HCEC 1CT (cell line): Measurements from ENCODE around the gene CDH23.

ENCODE experiments used
- DNase-seq: peaks from one replicate; pipeline ENCODE4 v3.0.0-alpha.2; 2017

CDH23 gene

DNA sequence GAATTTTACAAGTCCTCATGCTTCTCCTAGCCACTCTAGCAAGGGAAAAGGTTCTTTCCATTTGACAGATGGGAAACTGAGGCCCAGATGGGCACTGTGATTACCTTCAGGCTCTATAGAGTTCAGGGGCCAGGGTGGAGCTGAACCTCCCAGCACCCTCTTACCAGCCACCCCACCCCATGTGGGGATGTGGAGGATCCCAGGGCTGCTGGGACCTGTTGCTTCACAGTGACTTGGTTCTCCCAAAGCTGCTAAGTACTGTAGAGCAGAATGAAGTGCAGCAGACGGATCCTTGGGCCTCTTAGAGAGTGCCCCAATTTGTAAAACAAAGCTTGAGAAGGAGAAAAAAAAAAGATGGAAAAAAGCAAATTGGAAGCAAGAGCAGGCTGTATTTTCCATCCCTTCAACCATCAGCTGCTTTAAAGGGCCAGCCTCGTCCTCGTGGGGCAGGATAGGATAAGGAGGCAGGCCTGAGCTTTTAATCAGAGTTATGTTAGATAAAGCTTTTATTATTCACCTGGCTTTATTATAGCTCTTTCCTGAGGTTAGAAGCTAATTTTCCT lies 147.0 kb downstream of the CDH23 start:
- DNase-seq, result no peak

DNA sequence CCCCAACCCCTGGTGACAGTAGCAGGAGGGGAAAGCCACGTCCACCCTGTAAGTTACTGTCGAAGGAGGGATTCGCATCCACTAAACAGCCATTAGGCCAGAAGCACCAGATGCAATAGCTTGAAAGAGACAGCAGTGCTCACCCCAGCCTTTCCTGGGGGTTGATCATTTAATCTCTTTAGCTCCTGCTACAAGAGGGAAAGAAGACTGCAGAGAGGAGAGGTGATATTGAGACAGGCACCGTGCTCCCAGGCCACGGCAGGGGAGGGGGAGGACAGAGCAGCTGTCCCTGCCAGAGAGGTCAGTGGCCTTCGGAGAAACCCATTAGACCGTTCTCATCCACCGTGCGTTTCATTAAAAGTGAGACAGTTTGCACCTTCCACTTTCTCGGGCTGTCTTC lies 148.3 kb downstream of the CDH23 start:
- no peak for DNase-seq

GRCh38 chr10:71546220-71546619 lies 149.5 kb downstream of the CDH23 start:
- no peak for DNase-seq

DNA sequence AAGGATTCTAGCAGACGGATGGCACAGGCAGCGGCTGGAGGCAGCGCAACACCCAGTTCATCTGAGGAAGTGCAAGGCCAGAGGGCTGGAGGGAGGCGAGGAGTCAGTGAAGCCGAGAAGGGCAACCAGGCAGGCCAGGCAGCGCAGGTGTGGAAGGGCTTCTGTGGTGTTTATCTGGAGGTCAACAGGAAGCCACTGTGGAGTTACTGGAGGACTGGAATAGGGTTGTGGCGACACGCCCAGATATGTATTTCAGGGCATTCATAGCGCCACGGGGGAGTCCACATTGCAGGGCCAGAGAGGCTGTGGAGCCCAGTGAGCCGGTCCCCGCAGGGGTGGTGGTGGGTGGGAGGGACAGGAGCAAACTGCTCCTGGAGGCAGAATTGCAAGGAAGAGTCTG lies 150.6 kb downstream of the CDH23 start:
- DNase-seq, result no peak

- DNase-seq, result no peak
Observed at GRCh38 chr10:71547876-71548846, 151.4 kb downstream of the CDH23 start.

DNA sequence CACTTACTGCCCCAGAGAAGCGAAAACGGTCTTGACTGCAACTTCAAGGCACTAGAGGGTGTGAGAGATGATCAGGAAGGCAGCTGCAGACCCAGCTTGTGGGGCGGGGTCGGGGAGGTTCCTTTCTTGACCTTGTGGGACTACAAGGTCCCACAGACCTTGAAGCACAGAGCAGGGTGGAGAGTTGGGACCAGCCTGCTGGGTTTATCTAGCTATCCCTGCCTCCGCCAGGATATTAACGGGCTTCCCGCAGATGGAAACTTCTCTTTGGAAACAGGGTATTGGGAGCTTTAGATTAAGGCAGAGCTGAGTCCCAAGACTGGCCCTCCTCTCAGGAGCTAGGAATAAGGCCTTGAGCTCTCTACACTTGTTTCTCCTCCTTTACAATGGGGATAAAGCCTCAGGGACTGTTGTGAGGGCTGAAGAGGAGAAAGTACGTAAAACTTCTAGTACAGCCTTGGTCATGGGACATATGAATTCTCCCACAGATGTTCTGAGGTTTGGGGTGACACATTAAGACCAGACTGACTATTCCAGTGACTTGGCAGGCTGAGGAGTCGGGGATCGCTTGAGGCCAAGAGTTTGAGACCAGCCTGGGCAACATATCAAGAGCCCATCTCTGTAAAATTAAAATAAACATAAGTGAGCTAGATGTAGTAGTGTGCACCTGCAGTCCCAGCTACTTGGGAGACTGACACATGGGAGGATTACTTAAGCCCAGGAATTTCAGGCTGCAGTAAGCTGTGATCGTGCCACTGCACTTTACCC lies 153.2 kb downstream of the CDH23 start:
- DNase-seq, result no peak

GRCh38 chr10:71550628-71551027 lies 153.9 kb downstream of the CDH23 start:
- no peak for DNase-seq

DNA sequence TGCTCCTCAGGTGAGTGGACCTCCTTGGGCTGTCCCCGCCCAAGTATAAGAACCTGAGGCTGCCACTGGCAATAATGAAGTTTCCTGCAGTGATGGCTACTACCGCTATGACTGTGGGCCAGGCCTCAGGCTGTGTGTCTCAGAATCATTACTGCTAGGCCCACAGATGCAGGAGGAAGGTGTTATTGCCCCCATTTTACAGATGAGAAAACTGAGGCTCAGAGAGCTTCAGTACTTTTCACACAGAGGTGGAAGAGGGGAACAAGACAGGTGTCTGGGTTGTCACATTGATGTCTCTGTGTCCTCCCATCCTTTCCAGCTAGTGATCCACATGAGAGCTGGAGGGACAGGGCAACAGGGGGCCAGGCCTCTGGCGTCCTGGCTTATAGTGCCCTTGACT lies 155.2 kb downstream of the CDH23 start:
- DNase-seq, result no peak

DNA sequence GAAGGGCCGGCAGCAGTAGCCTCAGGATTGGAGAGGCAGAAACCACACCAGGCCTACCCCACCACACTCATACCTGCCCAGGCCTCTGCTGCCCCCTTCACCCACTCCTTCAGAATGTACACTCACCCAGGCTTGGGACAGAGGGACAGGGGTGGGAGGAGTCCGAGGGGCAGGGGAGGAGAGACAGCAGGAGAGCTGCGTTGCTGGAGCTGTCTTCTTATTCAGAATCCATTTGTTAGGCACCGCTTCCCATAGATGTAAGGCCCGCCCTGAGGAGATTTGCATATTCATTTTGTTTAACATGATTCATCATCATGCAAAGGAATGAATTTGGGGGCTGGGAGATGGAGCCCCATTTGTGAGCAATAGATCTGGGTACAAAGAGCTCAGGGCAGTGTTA lies 156.7 kb downstream of the CDH23 start:
- no peak for DNase-seq

- no peak for DNase-seq
Observed at GRCh38 chr10:71554671-71555070, 158.0 kb downstream of the CDH23 start.

GRCh38 chr10:71555087-71555723 lies 158.5 kb downstream of the CDH23 start:
- no peak for DNase-seq

DNA sequence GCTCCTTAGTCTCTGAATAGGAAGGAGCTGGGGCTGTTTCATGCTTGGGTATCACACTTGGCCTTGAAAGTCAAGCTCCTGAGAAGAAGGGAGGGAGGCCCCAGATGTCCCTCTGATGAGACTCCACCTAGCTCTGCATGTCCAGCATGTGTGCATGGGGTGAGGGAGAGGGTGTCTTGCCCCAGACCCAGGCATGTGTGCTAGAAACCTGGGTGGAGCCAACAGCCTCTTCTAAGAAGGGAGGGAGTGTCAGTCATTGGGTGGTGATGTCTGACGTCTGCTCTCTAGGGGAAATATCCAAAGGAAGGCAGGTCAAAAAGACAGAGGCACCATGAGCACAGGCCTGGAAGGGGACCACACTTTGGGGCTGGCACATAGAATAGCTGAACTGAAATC lies 159.0 kb downstream of the CDH23 start:
- no peak for DNase-seq

DNA sequence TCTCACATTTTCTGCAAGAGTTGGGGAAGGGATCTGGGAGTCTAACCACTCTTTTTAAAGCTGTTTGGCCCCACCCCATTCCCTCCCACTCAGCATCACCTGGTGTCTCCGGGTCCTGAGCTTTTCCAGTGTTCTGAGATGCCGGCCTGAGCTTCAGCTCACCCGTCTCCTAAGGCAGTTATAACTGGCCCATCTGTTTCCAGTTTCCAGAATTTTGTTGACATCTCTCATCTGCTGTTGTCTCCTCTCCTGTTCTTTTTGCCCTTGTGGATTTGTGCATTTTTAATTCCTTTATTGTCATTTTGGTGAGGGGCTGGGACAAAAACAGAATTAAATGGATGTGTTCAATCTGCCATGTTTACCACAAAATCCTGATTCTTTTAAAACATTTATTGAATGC lies 162.3 kb downstream of the CDH23 start:
- no peak for DNase-seq

DNA sequence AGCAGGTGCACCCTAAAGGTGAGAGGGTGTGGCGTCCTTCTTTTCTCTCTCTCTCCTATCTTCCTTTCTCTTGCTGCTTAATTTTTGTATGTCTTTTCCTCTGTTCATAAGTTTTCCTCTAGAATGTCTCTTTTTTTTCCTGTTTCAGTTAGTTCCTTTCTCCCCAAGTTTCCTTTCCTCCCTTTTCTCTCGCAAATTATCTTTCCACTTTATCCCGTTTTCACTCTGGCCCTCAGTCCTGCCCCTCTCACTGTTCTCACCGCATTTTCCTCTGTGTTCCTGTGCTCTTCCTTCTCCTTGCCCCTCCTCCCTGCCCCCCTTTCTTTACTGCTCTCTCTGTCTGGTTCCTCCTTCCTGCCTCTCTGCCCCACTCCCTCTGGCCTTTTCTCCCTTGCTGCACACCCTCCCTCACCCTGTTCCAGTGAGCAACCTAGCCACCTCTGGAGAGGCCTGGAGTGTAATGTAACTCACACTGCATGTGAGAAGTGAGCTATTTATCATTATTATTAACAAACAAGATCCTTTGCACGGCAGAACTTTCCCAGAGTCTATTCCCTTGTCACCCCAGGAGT lies 164.4 kb downstream of the CDH23 start:
- DNase-seq, result no peak

DNA sequence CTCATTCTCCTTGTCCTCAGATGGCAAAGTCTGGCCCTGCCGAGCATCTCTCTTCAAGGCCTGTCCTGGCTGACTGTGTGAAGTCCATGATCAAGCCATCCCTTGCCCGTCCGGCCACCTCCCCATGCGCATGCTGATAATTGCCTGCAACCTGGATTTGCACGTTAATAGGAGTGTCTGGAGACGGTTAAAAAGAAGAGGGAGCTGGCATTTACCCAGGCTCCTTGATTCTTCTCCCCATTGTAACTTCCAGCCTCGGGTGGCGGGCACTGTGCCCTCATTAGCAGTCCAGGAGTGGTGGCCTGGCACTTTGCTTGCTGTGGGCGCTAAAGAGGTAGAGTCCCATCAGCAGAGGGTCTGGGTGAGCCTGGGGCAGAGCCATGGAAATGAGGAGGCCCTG lies 165.5 kb downstream of the CDH23 start:
- no peak for DNase-seq

DNA sequence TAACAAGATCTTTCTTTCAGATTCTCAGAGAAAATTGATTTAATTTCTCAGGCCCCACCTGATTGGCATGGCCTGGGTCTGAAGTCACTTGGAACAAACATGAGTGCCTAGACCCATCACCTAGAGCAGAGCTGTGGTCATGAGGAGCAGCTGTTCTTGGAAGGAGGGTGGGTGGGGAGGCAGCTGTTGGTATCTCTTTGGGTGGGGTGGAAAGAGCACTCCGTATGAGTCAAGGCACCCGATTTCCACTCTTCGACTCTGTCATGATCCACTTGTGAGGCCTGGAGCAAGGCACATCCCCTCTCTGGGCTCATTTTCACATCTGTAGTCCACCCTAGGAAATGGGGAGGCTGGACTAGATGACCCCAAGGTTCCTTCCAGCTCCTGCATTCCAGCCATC lies 166.2 kb downstream of the CDH23 start:
- DNase-seq, result no peak

GRCh38 chr10:71564194-71564820 lies 167.6 kb downstream of the CDH23 start:
- DNase-seq, result no peak

DNA sequence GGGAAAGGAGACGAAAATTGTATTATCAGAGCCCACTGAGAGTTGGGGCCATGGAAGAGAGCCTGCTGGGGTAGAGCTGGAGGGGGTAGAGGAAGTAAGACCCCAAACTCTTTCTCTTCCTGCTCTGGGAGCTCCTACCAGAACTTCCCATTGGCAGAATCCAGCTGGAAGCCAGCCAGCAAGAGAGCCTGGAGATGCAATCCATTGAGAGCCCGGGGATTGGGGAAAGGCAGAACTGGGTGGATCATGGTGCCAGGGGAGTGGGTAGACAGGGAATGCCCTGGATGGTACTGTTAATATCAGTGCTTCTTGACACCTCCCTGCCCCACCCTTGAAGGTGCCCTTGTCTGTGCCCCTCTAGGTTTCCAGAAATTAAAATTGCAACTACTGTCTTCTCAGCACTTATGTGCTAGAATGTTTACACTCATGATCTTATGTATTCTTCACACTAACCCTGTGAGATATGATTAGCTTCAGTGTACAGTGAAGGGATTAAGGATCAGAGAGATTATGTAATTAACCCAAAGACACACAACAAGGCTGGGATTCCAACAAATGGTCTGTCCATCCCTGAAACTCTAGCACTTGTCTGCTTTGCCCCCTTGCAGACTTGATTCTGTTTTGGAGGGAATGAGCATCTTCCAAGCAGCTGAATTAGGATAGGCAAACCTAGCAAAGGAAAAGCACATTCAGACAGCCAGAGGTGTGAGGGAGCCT lies 168.7 kb downstream of the CDH23 start:
- no peak for DNase-seq

GRCh38 chr10:71567006-71567405 lies 170.3 kb downstream of the CDH23 start:
- no peak for DNase-seq

DNA sequence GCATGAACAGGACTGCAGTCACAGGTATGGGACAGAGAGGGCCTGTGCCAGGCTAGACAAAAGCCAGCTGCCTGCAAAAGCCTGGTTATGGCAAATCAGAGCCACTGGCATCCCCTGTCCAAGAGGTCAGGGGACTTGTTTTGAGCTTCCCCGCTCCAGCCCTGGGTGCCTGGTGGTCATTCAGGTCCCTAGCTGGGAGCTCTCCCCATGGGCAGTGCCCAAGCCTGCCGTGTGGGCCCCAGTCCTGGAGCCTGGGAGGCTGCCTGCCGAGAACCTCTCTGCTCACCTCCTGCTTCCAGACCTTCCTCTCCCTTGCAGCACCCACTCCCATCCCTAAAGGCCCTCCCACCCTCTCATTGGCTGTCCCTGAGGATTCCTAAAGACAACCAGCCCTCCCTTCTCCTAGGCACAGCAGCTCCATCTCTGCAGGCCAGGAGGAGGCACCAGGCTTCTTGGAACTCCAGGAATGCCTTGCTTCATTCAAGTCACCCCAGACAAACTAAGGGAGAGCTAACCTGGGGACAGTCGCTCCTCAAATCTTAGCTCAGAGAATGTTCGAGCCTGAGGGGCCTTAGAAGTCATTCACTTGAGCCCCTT lies 172.3 kb downstream of the CDH23 start:
- DNase-seq, result no peak
